Measurements from ENCODE around the gene CHID1.

The CHID1 gene

GRCh38 chr11:889687-890475 is 20.7 kb downstream of the CHID1 start:
- DNase-seq (ENCODE audit: insufficient read length, low spot score): no peak
- FAIRE-seq: no peak

- DNase-seq (ENCODE audit: insufficient read length, low spot score) (no peak), FAIRE-seq (no peak)
Observed at GRCh38 chr11:889257-889656, 21.4 kb downstream of the CHID1 start.

GRCh38 chr11:888310-889212 is 22.0 kb downstream of the CHID1 start:
- no peak for FAIRE-seq
- DNase-seq (ENCODE audit: insufficient read length, low spot score): no peak

- no peak for FAIRE-seq
- DNase-seq (ENCODE audit: insufficient read length, low spot score): no peak
Observed at GRCh38 chr11:887589-887988, 23.0 kb downstream of the CHID1 start.

GRCh38 chr11:886568-886967 is 24.0 kb downstream of the CHID1 start:
- DNase-seq (ENCODE audit: insufficient read length, low spot score) (no peak), FAIRE-seq (no peak)

GRCh38 chr11:884578-885070 is 26.0 kb downstream of the CHID1 start:
- DNase-seq (ENCODE audit: insufficient read length, low spot score) (no peak), FAIRE-seq (no peak)

- DNase-seq (ENCODE audit: insufficient read length, low spot score) (no peak), FAIRE-seq (no peak)
Observed at GRCh38 chr11:883527-883926, 27.1 kb downstream of the CHID1 start.

GRCh38 chr11:882596-882995 is 28.0 kb downstream of the CHID1 start:
- no peak for FAIRE-seq
- no peak for DNase-seq (ENCODE audit: insufficient read length, low spot score)

GRCh38 chr11:880447-880846 is 30.2 kb downstream of the CHID1 start:
- DNase-seq (ENCODE audit: insufficient read length, low spot score): no peak
- FAIRE-seq: no peak

GRCh38 chr11:877565-877964 is 33.0 kb downstream of the CHID1 start:
- no peak for DNase-seq (ENCODE audit: insufficient read length, low spot score)
- no peak for FAIRE-seq

- FAIRE-seq (no peak), DNase-seq (ENCODE audit: insufficient read length, low spot score) (no peak)
Observed at GRCh38 chr11:876545-876944, 34.1 kb downstream of the CHID1 start.

- FAIRE-seq: no peak
- DNase-seq (ENCODE audit: insufficient read length, low spot score): no peak
Observed at GRCh38 chr11:875769-876301, 34.8 kb downstream of the CHID1 start.

GRCh38 chr11:875203-875602 is 35.4 kb downstream of the CHID1 start:
- no peak for FAIRE-seq
- no peak for DNase-seq (ENCODE audit: insufficient read length, low spot score)

GRCh38 chr11:873706-874105 is 36.9 kb downstream of the CHID1 start:
- no peak for DNase-seq (ENCODE audit: insufficient read length, low spot score)
- no peak for FAIRE-seq

GRCh38 chr11:872799-873198 is 37.8 kb downstream of the CHID1 start:
- no peak for DNase-seq (ENCODE audit: insufficient read length, low spot score)
- no peak for FAIRE-seq

GRCh38 chr11:871472-871871 is 39.1 kb downstream of the CHID1 start:
- no peak for FAIRE-seq
- no peak for DNase-seq (ENCODE audit: insufficient read length, low spot score)

- FAIRE-seq: no peak
Observed at GRCh38 chr11:870418-870817, 40.2 kb downstream of the CHID1 start.

GRCh38 chr11:870127-870413 is 40.5 kb downstream of the CHID1 start:
- DNase-seq (ENCODE audit: insufficient read length, low spot score) (no peak), FAIRE-seq (no peak)

More at GRCh38 chr11:870418-870817, 40.2 kb downstream of the CHID1 start:
- no peak for DNase-seq (ENCODE audit: insufficient read length, low spot score)

GRCh38 chr11:869399-870126 is 41.0 kb downstream of the CHID1 start:
- FAIRE-seq (no peak), DNase-seq (ENCODE audit: insufficient read length, low spot score) (no peak)

GRCh38 chr11:868802-869201 is 41.8 kb downstream of the CHID1 start:
- DNase-seq (ENCODE audit: insufficient read length, low spot score) (no peak), FAIRE-seq (no peak)

- no peak for FAIRE-seq
Observed at GRCh38 chr11:868394-868793, 42.2 kb downstream of the CHID1 start.

More at GRCh38 chr11:868394-868793, 42.2 kb downstream of the CHID1 start:
- no peak for DNase-seq (ENCODE audit: insufficient read length, low spot score)
